GM21737 (cell line): ENCODE results near the gene PALLD.
"Not testable (repeated sequence)": the region's sequence is repeated elsewhere in the genome, so short reads cannot be mapped to it uniquely, and the experiment has no call there.

Experiments
- ATAC-seq: cut with Tn5 transposase; IDR thresholded peaks from one replicate; pipeline ENCODE4 v1.9.1; 2021; ENCODE audit warnings: mild to moderate bottlenecking, moderate library complexity; ENCODE audit not compliant: unreplicated experiment

Gene PALLD

DNA sequence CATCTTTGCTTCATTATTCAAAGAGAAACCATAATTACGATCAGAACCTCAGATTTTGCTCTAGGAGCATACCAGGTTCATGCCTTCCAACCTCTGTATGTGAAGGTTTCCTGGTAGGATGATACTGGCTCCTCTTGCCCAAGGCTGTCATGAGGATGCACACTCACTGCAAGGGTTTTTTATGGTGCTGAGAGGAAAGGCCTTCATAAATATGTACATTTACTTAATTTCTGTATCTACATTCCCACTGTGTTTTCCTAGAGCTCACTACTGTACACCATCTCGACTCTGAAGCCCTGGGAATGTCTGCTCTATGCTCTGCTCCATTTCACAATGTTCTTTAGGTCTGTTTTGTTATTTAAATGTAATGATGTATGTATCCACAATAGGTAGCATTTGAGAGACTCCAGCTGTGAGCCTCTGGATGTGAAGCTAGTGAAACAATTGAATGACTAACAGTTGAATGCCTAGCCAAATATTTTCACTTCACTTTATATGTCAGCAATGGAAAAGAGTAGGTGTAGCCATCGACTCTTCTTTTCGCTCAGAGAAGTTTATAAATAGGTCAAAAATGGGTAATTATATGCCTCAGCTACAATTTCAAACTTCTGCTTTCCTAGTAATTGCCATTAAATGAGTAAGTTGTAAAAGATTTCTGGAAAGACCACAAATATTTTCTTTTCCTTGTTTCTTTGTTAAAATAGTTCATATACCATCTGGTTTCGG lies 228.0 kb downstream of the PALLD start:
- no peak for ATAC-seq

DNA sequence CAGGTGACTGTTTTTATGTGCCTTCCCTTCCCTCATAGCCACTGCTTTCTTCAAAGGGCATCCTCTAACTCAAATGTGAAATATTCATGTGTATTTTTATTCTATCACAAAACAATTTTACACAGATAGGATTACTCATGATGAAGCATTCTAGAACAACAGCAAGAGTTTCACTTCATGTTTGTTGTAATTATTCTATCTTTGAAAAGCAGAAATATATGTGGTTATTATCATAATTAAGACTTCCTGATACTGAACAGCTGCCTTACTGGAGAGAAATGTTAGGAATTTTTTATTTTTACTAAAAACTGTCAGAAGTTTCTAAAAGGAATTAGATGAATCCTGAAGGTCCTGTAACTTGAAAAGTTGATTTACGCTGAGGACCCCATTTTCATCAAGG lies 229.1 kb downstream of the PALLD start:
- no peak for ATAC-seq

DNA sequence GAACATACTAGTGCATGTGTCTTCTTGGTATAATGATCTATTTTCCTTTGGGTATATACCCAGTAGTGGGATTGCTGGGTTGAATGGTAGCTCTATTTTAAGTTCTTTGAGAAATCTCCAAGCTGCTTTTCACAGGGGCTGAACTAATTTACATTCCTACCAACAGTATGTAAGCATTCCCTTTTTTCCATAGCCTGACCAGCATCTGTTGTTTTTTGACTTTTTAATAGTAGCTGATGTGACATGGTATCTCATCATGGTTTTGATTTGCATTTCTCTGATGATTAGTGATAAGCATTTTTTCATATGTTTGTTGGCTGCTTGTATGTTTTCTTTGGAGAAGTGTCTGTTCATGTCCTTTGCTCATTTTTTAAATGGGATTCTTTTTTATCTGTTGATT lies 230.3 kb downstream of the PALLD start:
- not testable (repeated sequence) for ATAC-seq

DNA sequence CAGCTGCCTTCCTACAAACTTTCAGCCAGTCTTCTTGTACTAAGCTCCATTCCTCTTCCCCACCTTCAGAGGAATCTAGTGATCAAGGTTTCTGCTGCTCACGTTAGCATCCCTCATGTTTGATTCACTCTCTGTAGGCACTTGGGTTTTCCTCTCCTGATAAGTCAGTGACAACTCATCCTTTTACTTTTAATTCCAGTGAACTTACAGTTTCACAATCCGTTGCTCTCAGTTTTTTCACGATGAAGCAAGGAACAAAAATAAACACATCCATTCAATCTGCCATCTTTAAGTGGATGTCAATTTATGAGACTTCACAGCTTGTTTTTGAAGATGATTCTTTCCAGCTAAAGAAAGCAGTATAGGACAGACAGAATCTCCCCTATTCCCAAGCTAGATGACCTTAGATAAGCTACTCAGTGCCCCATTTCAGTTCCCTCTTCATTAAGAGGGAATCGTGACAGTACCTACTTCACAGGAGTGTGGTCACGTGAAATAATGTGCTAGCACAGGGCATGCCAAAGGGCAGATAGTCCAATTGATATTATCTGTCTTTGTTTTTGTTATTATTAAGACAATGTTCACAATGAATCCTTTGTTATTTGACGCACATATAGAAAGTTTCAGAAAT lies 234.3 kb downstream of the PALLD start:
- no peak for ATAC-seq

DNA sequence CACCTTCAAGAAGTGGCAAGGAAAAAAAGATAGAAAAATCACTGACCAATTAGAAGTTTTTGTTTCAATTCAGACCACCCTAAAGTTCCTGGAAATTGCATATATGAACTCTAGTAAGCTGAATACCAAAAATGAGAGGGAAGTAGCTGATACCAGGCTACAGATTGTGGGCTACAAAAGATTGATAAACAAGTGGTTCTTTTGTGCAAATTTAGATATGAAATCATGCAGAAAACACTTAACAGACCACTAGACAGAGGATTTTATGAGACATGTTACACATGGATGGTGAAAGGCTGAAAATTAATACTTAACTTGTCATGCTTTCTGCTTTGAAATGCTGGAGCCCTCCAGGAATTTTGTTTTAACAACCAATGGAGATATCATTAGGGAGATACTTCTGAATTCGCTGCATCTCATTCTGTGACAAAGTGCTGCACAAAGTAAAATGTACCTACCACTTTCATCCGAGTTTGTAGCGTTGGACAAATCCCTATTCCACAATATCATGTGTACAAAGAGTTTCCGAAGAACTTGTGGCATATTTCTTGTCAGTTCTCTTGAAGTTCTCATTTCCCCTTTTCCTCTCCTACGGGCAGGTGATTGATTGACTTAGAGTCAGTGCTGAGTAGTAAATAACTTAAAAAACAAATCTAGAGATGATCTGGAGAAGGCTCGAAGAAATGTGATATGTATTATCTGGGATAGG lies 235.0 kb downstream of the PALLD start:
- no peak for ATAC-seq

DNA sequence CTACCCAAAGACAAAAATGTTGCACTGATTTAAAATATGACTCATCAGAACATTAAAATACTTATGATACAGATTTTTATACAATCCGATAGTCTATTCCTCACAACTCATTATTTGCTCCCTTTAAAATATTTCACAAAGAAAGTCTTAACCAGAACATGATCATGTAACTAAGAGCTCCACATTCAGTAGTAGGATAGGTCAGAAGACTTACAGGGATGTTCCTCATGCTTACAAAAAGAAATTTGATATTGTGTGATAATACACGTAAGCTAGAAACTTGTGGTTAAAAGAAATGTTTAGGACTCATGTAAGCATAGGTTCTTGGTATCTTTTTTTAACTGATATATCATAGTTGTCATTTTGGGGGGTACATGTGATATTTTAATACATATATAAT lies 235.9 kb downstream of the PALLD start:
- ATAC-seq = no peak

DNA sequence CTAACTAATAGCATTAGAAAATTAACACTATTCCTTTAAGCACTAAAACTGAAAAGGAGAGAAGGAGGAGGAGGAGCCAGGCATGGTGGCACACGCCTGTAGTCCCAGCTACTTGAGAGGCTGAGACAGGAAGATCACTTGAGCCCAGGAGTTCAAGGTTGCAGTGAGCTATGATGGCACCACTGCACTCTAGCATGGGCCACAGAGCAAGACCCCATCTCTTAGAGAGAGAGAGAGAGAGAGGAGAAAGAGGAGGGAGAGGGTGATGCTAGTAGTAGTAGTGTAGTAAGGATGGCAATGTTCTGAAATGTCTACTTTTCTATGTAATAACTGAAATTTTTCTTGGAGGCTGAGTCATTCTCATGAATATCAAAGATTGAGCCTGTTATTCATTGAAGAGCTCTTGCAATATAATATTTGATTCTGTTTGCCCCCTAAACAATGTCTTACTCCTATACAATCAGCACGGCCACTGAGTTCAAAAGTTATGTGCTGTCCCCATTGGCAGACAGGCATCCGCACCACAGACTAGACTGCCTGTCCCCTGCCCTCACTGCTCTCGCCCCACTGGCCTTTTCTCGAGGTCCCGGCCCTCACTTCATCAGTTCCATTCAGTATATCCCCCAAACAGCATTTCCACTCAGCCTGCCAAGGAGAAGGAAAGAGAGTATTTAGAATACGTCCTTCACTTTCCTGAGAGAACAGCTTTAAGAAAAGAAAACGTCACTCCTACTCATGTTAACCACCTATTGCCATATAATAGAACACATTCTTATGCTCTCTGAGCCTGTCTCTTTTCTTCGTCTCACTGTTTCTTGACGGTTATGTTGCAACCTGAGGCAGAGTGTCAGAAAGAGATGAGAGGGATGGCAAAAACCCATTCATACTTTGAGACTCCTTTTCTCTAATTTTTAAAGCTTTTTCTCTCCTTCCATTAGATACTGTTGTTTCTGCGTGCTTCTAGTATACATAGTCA lies 238.1 kb downstream of the PALLD start:
- no peak for ATAC-seq

DNA sequence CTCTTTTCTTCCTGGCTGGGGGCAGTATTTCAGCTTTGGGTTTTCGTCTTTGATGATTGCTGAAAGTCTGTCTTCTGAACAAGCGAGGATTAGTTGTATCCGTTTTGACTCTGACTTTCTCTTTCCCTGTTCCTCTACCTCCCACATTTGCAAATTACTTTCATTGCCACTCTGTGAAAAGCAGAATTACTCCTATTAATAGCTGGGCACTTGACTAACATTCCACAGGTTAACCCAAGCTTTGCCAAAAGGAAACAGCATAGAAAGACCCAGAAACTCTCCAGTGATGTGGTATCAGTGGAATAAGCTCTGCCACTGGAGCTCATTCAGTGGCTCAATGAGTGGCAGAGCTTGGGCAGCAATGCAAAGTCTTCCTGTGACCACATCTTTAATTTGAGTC lies 238.9 kb downstream of the PALLD start:
- ATAC-seq = no peak

DNA sequence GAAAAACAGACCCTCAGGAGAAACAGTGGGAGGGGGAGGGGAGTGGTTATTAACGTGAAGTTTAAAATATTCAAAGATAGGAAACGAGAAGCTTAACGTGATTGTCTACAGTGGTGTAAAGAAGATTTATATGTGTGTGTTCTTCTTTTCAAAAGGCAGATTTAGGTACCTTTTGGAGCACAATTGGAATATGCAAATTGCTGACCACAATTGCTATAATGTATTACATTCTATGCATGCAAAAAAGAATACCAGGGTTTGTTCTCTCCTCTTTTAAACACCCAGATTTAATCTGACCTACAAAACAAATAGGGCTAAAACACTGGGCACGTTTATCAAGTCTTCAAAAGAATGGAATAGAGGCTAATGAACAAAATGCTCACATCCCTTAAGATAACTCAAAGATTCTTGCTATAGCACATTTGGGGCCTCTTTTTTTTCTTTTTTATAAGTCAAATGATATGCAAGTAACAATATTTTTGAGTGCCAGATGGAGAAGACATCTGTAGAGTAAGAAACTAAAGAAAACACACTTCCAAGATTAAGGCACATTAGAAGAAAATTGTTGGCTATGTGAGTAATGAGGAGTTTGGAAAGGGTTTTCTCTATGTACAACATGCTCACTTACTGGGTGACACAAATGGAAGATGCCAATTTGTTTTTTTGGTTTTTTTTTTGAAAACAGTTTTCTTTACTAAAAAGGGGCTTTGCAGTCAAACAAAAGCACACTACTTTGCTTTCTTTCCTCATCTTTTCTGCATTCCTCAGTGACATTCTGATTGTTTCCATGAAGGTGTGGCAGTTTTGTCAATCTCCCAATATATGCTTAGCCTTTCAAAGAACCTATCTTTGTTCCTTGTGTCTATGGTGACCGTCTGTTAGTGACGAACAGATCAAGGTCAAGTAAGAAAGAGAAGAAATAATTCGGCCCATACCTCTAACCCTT lies 240.3 kb downstream of the PALLD start:
- ATAC-seq = no peak

DNA sequence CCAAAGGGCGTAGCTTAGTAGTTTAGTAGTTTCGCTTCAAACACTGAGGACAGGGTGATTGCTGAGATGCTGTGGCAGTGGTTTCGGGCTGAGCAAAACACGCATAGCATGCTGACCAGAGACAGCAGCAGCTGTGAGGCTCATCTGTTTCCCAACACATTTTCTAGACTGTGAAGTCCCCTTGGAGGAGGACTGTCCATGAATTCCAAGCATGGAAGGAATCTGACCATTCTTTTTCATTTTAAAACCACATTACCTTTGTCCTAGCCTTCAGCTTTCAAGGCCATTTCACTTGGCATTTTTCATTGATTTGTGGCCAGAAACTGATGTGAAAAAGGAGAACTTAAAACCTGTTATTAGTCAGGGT lies 240.9 kb downstream of the PALLD start:
- no peak for ATAC-seq

DNA sequence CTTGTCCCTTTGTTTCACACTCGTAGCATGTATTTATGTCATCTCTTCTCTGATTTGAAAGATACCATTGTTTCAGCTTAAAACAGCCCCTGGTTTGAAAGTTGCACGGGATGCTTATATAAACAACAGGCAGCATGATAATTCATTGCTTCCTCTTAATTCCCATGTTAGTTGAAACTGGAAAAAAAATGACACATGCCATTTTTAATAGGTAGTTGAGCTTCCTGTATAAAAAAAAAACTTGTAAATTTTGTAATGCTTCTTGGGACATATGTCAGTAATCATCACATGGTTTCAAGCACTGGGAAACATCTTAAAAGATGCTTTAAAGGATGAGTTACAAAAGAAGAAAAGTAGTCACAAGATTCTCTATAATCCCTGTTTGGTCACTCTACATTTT lies 243.0 kb downstream of the PALLD start:
- ATAC-seq = no peak

DNA sequence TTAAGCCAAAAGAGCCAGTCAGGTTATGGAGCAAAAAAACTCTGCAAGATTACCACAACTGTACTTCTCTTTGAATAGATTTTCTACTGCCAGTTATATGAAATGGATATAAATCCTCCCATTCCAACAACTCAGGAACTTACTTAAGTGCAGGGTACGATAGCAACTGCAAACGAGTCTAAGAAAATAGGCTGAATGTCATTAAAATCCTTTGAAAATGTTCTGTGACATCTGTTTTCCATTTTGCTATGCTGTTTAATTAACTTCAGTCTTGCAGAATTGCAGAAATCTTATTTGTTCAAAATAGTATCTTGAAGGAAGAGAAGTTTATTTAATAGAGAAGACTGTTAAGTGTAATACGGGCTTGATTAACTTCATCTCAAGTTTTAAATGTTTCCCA lies 243.8 kb downstream of the PALLD start:
- ATAC-seq = no peak

DNA sequence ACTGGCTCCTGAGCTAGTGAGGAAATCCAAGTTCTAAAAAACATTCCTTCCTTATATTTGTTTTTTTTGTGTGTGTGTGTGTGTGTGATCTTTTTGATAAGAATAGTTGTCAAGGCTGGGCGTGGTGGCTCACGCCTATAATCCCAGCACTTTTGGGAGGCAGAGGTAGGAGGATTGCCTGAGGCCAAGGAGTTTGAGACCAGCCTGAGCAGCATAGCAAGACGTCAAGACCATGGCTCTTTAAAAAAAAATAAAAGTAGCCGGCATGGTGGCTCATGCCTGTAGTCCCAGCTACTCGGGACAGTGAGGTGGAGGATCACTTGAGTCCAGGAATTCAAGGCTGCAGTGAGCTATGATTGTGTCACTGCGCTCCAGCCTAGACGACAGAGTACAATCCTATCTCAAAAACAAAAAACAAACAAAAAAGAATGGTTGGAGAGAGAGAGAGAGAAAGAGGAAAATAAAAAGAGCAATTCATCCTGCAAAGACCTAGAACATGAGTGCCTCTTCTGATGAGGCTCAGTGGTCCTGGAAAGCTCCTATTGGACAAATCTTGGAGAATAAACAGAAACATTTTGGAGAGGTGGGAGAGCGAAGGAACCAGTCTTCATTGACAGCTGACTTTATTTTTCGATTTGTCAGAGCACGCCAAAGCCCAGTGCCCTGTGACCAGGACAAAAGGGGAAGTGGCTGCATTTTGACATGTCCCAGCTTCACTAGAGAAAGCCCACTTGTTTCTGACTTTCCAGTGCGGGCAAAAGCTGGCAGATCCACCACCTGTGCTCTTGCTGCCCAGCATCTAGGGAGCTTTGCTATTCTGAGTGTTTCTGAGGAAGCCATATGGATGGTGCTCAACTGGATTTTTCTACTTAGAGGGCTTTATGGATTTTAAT lies 244.7 kb downstream of the PALLD start:
- ATAC-seq = no peak

DNA sequence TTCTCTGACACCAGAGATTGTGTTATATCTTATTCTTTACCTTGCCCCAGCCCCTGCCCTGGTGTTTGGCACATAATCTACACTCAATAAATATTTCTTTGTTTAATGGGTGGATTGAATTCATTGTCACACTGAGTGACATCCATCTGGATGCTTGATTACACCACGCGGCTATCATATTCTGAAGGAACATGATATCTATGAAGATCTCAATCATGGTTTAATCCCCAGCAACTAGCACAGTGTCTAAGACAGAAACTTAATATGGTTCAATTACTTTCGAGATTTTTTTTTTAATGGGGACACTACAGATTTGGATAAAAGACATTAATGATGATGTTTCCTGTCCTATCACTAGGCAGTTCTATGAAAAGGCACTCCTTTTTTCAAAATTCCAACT lies 246.3 kb downstream of the PALLD start:
- ATAC-seq = no peak

DNA sequence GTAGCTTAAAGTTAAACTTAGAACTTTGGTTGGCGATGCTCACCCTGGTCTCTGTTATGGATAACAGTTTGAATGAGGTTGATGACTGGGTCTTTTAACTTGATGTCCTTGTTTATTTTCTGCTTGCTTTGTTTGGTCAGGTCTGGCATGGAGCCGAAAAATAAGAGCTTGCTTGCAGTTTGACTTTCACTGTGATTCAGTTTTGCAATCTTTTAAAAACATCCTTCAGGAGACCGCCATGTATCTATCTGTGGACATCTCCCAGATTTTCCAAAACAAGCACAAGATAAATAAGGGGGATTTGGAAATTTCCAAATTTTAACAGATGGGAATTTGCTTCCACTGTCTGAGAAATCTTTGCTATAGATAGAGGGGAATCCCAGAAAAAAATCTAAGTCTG lies 246.7 kb downstream of the PALLD start:
- no peak for ATAC-seq

DNA sequence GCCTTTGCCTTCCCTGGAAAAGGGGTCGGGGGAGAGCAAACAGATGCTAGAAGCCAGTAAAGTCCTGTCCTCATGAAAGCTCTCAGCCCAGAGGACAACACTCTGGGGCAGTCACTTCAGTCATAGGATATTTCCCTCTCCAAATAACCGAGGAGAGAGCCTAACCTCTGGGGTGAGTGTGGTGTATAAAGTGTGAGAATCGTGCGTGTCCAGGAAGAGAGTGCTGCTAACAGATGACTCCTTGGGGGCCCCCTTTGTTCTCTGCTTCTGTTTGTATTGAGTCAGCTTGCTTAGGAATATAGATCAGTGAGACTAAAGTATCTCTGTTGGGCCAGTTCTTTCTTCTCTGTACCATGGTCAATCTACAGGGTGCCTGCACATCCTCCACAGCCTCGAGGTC lies 247.2 kb downstream of the PALLD start:
- ATAC-seq = no peak

DNA sequence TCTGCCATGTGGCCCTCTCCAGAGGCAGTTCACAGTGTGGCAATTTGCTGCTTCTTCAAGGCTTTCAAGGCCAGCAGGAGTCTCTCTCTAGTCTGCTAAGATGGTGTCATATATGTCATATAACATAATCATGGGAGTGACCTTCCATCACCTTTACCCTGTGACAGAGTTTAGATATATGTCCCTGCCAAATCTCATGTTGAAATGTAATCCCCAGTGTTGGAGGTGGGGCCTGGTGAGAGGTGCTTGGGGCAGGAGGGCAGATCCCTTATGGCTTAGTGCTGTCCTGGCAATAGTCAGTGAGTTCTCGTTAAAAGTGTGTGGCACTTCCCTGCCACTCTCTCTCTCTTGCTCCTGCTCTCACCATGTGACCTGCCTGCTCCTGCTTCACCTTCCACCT lies 252.0 kb downstream of the PALLD start:
- ATAC-seq = no peak

DNA sequence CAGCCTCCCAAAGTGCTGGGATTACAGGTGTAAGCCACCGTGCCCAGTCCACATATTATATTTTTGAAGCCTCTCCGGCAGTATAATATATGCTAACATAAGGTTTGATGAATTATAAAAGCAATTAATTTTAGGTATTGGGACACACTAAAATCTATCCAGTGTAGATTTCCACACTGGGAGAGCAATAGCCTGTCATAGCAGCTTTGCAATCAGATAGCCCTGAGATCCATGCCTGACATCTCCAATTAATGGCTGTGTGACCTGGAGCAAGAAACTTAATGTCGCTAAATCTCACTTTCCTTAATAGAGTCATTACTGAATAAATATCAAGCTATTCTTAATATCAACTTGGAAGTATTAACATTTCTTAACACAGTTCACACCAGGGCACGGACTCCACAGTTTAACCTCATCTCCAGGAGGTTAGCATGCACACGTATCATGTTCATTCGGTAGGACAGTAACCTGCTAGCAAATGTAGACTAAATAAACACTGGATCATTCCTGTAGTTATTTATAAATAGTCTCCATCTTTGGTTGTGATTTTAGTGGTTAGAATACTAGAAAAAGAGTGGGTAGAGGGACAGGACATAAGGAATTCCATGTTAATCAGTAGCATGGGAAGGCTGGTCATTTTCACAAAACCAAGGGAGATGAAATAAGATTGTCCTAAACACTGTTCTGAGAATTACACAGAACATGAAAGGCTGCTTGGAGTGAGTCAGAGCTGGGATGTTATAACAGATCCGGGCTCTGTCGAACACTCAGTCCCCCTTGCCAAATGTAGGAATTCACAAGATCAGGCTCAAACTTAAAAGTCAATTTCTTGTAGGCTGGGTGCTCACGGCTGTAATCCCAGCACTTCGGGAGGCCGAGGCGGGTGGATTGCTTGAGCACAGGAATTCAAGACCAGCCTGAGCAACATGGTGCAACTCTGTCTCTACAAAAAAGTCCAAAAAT lies 254.7 kb downstream of the PALLD start:
- ATAC-seq = no peak
